GM03348 (cell line): Measurements from ENCODE around the gene CEP164.
"Not testable (repeated sequence)": the region's sequence is repeated elsewhere in the genome, so short reads cannot be mapped to it uniquely, and the experiment has no call there.

Experiments
- DNase-seq: peaks from one replicate; pipeline ENCODE4 v3.0.0; 2012; ENCODE audit warnings: low spot score

CEP164 gene

DNA sequence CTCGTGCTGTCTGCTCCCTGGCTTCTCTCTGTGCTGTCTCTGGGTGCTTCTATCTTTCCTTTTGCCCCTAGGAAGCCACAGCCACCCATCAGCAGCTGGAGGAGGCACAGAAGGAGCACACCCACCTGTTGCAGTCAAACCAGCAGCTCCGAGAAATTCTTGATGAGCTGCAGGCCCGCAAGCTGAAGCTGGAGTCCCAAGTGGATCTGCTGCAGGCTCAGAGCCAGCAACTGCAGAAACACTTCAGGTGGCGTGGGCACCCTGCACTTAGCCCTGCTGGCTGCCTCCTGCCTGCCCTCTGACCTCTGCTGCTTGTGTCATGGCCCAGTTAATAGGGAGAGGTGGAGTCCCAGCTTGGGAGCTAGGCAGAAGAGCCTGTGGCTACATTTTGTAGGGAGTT lies 67.8 kb downstream of the CEP164 start:
- DNase-seq, result no peak

DNA sequence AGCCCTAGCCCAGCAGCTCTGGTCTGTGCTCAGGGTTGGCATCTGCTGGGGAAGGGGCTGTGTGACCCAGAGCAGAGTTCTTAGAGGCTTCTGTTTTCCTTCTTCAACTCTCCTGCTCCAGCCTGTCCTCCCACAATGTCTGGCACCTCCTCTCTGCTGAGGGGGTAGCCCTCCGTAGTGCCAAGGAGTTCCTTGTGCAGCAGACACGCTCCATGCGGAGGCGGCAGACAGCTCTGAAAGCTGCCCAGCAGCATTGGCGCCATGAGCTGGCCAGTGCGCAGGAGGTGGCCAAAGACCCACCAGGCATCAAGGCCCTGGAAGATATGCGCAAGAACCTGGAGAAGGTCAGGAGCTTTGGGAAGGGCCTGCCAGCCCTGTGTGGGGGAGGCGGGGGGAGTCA lies 69.3 kb downstream of the CEP164 start:
- DNase-seq, result no peak

DNA sequence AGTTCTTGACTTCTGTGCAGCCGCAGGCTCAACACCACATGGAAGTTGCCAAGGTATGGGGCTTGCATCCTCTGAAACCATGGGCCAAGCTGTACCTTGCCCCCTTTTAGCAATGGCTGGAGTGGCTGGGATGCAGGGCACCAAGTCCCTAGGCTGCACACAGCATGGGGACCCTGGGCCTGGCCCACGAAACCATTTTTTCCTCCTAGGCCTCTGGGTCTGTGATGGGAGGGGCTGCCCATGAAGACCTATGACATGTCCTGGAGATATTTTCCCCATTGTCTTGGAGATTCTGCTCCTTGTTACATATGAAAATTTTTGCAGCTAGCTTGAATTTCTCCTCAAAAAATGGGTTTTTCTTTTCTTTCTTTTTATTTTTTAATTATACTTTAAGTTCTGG lies 71.0 kb downstream of the CEP164 start:
- not testable (repeated sequence) for DNase-seq

DNA sequence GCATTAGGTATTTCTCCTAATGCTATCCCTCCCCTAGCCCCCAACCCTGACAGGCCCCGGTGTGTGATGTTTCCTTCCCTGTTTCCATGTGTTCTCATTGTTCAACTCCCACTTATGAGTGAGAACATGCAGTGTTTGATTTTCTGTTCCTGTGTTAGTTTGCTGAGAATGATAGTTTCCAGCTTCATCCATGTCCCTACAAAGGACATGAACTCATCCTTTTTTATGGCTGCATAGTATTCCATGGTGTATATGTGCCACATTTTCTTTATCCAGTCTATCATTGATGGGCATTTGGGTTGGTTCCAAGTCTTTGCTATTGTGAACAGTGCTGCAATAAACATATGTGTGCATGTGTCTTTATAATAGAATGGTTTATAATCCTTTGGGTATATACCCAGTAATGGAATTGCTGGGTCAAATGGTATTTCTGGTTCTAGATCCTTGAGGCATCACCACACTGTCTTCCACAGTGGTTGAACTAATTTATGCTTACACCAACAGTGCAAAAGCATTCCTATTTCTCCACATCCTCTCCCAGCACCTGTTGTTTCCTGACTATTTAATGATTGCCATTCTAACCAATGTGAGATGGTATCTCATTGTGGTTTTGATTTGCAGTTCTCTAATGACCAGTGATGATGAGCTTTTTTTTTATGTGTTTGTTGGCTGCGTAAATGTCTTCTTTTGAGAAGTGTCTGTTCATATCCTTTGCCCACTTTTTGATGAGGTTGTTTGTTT lies 71.6 kb downstream of the CEP164 start:
- not testable (repeated sequence) for DNase-seq

DNA sequence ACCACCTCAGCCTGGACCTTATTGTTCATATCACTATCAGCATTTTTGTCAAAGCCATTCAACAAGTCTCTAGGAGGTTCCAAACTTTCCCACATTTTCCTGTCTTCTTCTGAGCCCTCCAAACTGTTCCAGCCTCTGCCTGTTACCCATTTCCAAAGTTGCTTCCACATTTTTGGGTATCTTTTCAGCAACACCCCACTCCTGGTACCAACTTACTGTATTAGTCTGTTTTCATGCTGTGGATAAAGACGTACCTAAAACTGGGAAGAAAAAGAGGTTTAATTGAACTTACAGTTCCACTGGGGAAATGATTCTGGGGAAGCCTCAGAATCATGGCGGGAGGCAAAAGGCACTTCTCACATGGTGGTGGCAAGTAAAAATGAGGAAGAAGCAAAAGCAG lies 78.2 kb downstream of the CEP164 start:
- DNase-seq, result not testable (repeated sequence)

DNA sequence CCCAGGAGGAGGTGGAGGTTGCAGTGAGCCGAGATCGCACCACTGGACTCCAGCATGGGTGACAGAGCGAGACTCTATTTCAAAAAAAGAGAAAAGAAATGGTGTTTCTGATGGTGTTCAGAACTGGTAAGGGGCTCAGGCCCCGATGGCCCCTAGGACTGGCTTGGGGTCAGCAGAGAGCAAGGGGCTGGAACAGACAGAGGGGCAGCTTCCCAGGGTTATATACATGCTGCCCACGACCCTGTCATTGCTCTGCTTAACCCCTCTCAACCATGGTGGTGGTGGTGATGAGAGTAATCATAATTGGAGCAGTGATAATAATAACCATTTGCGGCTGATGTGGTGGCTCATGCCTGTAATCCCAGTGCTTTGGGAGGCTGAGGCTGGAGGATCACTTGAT lies 79.4 kb downstream of the CEP164 start:
- no peak for DNase-seq

DNA sequence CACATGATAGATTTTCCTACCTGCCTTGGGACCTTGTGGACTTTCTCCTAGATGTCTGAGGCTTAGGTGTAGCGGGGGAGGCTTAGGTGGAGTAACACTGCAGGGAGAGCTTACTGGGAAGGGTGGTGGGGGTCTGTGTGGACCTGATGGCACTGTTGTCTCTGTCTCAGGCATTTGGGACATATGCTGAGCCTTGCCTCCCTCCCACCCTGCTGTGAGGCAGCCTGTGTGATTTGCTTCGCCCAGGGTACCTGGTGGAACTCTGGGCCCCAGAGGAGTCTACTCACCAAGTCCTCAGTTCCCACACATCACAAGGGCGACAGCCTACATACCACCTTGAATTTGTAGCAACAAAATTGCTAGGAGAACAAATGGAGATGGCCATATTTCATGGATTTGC lies 80.7 kb downstream of the CEP164 start:
- no peak for DNase-seq

DNA sequence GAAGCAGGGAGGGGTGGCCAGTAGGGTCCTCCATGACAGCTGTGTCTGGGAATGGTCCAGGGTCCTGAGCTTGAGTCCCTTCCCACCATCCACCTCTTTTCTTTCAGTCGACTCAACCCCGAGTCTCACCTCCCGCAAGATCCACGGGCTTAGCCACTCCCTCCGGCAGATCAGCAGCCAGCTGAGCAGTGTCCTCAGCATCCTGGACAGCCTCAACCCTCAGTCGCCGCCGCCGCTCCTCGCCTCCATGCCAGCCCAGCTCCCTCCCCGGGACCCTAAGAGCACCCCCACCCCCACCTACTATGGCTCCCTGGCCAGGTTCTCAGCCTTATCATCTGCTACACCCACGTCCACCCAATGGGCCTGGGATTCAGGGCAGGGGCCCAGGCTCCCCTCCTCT lies 81.9 kb downstream of the CEP164 start:
- no peak for DNase-seq

DNA sequence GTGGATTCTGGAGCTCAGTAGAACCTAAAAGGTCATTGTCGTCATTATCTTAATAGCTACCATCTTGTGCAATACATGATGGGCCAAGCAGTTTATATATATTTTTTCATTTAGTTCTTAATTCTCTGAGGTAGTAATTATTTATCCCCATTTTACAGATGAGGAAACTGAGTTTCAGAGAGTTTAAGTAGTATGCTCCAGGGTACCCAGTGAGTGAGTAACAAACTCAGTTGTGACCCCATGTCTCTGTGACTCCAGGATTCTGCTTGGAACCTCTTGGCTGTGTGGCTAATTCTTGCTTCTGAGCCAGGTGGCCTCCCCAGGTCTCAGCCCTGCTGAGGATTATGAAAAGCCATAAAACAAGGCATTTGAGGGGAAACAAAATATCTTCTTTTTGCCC lies 82.6 kb downstream of the CEP164 start:
- DNase-seq, result no peak

DNA sequence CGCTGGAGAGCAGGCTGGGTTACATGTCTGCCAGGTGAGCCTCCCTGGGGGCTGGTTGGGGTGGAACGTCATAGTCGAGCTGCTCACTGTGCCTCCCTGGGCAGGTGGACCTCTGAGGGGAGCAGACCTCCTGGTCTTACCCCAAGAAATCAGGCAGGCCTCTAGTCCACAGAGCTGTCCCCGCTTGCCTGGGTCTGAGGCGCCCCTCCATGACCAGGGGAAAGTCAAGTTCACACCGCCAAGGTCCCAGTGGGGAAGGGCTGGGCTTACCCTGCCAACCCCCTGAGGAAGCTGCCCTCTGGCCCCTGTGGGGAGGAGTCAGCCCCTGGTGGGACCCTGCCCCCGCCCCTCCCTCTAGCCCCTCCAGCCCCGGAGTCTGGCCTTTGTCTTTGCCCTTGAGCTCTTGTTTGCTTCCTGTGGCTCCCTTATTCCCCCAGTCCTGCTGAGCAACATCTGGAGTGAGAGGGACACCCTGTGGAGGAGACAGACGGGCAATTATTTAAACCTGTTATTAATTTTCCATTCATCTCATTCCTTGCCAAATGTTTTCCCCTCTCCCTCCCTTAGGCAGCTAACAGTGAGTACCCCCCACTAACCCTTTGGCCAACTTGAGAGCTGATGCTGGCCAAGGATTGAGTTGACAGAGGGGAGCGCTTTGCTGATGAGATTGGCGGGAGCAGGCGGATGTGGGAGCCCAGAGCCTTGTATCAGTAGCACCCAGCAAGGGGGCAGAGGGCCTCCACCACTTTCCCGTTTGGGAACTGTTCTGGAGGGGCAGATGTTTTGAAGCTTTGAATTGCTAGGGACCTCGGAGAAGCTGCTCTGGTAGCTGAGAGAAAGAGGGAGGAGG lies 83.4 kb downstream of the CEP164 start:
- DNase-seq, result no peak

DNA sequence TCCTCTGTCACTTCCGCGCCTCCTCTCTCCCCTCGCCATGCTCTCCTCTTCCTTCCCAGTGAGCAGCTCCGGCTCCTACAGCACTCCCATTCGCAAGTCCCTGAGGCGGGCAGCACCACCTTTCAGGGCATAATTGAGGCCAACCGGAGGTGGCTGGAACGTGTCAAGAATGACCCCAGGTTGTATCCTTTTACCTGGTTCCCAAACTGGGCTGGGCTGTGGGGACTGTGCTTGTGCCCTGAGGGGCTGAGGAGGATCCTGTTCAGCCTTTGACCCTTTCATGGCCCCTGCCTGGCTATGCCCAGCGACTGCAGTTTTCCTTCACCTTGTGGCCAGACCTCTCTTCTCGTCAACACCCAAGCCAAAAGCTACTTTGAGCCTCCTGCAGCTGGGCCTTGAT lies 84.1 kb downstream of the CEP164 start:
- DNase-seq, result no peak

DNA sequence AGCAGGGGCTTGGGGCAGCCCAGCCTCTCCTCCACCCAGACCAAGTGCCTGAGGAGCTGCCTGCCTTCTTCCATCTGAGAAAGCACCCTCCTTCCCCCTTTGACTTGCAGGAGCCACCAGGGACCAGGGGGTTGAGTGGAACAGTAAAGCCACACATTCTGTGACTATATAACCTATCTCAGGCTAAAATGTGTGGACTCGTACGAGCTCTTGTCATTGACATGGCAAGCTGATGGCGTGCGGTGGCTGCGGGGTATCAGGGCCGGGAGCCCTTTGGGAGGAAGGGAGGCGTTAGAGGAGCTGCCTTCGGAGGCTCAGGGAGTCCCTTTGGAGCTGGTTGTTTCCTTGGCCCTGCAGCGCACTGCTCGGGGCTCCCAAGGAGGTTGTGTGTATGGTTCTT lies 84.5 kb downstream of the CEP164 start:
- no peak for DNase-seq

DNA sequence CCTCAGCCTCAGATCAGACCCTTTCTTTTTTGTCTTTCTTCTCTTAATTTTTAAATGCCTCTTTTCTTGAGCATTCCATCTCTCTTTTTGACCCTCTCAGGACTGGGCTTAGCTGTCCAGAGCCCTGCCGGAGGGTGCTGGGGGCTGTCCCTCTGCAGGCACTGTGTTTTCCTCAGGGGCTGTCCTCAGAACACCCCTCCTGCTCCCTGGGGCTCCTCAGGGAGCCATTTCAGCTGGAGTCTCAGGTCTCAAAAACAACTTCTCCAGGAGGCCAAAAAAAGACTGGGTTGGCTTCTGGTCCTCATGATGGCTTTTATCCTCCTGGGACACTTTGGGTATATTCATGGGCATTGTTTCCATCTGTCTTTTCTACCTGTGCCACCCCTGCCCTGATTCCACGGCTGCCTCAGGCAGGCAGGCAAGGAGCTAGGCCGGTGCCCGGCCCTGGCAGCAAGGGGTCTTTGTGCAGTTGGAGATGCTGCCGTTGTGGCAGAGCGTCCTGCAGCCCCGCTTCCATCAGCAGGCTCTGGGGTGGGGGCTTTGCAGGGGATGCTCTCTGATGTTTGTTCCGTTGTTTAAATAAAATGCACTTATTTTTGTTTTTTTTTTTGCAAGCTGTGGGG lies 85.1 kb downstream of the CEP164 start:
- no peak for DNase-seq

DNA sequence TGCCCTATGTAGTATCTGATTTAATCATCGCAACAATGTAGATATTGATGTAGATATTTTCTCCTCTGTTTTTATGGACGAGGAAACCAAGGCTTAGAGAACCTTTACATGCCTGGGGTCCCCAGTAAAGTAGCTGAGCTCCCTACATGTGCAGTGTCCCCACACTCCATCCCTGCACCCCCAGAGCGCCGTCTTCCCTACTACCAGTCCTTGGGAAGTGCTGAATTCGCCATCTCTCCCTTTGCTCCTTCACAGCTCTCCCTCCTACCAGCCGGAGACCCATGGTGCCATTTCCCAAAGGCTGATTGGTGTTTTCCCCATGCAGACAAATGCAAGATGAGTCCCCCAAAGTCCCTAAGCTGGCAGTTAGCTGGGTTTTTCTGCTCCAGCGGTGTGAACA lies 86.0 kb downstream of the CEP164 start:
- no peak for DNase-seq

DNA sequence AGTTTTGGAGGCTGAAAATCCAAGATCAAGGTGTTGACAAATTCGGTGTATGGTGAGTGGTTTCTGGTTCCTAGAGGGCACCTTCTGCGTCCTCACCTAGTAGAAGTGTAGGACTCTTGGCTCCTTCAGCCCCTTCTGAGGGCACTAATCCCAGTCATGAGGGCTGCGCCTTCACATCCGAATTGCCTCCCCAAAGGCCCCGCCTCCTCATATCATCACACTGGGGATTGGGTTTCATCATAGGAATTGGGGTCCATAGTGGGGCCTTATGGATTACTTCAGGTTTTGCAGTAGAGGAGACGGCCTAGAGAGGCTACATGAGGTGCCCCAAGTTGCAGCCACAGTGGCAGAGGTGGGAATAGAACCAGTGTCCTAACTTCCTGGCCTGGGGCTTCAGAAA lies 87.1 kb downstream of the CEP164 start:
- no peak for DNase-seq

DNA sequence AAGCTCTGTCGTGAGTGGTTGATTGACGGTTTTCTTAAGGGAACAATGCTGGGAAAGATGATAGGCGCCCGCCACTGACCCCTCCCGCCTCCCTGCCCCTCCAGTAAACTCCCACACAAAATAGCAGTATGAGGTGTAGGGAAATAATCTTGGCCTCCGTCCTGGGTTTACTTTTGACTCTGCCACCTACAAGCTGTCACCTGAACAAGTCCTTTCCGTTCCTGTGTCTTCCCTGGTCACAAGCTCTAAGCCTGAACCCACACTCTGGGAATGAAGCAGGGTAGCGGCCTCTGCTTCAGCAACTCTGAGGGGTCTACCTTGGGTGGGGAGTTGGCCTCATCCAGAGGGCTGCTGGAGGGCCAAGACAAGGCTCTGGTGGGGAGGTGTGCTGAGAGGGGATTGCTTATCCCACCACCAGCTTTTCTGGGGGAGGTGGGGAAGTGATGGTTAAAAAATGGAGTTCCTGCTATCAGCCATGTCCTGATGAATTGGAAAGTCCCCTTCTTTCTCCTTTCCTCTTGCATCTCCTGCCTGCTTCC lies 87.8 kb downstream of the CEP164 start:
- DNase-seq, result no peak

DNA sequence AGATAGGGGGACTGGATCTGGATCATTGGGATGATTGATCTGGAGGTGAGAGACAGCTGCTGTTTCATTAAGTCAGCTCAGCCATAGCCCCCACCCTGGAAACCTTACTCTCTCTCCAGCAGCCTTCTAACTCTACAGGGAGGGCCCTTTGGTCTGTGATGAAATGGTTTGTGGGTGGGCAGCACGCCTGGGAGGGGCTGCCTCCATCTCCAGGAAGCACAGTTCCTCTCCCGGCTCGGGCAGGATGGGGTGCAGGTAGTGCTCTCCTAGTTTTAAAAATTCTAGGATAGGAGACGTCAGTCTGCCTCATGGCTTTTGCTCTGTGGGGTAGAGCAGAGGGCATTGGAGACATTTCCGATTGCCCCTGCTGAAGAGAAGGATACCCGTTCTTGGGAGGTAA lies 89.7 kb downstream of the CEP164 start:
- no peak for DNase-seq

DNA sequence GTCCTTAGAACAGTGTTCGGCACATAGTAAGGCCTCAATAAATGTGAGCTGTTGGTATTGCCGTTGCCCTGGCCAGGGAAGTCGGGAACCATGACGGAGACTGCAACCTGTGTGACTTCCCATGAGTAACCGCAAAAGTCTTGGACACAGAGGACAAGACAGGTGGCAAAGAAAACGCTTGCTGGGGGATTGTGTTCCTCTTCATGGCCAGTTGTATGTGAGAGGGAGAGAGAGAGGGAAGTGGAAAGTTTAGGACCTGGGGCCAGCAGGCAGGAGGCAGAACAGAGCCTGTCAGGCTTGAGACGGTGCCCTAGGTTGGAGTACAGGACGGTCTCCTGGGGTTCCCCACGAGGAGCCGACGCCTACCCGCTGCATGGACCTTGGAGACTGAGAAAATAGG lies 90.2 kb downstream of the CEP164 start:
- no peak for DNase-seq

DNA sequence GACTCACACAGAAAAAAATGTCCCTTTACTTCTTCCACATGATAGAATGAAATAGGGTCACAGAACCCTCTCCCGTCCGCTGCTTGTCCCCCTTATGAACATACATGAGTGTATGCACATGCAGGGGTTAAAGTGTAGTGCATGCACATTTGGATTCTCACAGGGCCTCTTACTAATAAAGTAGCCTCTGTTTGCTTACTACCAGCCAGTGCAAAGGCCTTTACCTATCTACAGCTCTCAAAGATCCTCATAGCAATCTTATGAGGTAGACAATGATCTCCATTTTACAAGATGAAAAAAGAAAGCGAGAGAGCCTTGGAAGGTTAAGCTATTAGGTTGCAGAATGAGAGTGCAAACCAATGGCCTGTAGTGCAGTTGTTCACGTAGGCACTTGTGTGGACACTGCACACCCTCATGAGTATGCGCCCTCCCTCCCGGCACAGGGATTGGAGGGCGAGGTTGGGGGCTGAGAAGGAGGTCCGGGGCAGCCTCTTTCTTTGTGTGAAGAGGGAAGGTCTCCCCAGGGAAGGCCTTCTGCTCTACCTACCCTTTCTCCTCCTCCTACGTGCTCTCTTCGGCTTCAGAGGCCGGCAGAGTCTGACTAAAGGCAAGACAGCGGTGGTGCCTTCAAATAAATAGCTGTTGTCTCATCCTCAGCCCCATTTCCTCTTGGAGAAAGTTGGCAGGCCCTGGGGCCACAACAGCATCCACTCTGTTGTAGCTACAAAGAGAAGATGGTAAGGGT lies 91.3 kb downstream of the CEP164 start:
- DNase-seq, result no peak

DNA sequence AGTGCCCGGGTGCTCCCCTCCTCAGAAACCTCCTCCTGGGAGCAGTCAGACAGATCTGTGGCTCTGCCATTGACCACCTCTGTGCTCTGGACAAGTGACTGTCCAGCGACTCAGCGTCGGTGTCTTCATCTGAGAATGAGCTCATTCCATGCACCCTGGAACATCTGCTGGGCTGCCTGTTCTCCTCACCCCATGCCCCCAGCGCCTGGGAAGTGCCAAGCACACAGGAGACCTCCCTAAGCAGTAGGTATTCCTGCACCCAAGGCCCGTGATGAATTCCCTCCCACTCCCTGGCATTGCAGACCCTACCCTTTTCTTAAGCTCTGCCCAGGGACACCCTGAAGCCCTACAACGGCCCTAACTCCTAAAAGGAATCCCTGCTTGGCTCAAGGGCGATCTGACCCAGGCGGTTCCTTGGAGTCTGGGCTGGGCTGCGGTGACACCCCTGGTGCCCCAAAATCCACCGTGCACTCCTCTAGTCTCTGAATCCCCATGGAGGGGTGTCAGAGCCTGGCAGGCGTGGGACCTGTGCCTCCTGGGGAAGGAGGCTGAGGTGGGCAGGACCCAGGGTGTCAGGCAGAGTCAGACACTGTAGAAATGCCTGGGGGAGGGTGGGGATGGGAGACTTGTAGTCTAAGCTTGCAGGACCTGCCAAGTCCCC lies 92.0 kb downstream of the CEP164 start:
- peak; percentile 44 for DNase-seq

DNA sequence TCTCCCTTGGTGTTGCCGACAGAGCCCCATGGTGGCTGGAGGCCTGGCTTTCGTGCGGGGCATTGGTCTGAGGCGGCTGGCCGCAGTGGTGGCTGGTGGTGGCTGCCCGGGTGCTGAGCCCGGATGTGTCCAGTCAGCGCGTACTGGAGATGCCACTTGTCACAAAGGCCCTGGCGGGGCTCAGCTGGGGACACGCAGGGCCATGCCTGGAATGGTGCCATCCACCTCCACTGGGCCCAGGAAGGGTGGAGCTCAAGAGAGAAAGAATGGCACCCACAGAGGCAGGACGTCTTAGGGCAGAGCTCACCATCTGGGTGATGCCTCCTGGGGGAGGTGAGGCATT lies 92.5 kb downstream of the CEP164 start:
- DNase-seq, result no peak

DNA sequence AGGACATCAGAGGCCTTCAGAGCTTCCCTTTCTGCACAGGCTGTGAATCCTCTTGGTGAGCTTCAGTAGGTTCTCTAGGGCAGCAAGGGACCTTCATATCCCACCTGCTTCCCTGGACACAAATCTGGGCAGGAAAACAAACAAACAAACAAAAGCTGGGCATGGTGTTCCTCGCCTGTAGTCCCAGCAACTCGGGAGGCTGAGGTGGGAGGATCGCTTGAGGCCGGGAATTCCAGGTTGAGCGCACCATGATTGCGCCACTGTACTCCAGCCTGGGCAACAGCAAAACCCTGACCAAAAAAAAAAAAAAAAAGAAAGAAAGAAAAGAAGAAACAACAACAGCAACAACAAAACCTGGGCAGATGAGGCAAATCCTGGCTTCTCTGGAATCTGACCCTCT lies 92.9 kb downstream of the CEP164 start:
- no peak for DNase-seq
